SK-N-SH treated with all-trans-retinoic acid at 6 μM for 48 hours (cell line): Measurements from ENCODE around the gene SGTA.

Experiments used
- ATAC-seq: fragments of 200-7000 bp; cut with Tn5 transposase; 3 replicates; pipeline ENCODE4 v1.9.1; 2020; ENCODE audit warnings: mild to moderate bottlenecking, moderate library complexity
- ARNTL ChIP-seq: fragments of 450-650 bp; formaldehyde crosslinking; IDR thresholded peaks from 2 replicates; pipeline ENCODE4 v1.5.0; 2020; ENCODE audit warnings: low read depth, mild to moderate bottlenecking, moderate library complexity, borderline replicate concordance
- CSDC2 ChIP-seq: fragments of 250-450 bp; sonication (Bioruptor Pico); IDR thresholded peaks from 2 replicates; pipeline ENCODE4 v1.5.0; 2020; ENCODE audit warnings: mild to moderate bottlenecking, moderate library complexity
- ESRRG ChIP-seq: fragments of 250-450 bp; sonication (Bioruptor Pico); IDR thresholded peaks from 2 replicates; pipeline ENCODE4 v1.6.1; 2021; ENCODE audit warnings: mild to moderate bottlenecking
- ISL1 ChIP-seq: fragments of 250-450 bp; sonication (Bioruptor Pico); IDR thresholded peaks from 2 replicates; pipeline ENCODE4 v2.1.2; 2022; ENCODE audit warnings: mild to moderate bottlenecking, moderate library complexity
- OSR1 ChIP-seq: fragments of 250-450 bp; sonication (Bioruptor Pico); IDR thresholded peaks from 2 replicates; pipeline ENCODE4 v1.8.0; 2022; ENCODE audit warnings: moderate library complexity, mild to moderate bottlenecking, inconsistent platforms
- PPARA ChIP-seq: fragments of 250-450 bp; sonication (Bioruptor Pico); IDR thresholded peaks from 2 replicates; pipeline ENCODE4 v1.5.0; 2020; ENCODE audit warnings: mild to moderate bottlenecking, borderline replicate concordance
- RARB ChIP-seq: fragments of 250-450 bp; sonication (Bioruptor Pico); IDR thresholded peaks from 2 replicates; pipeline ENCODE4 v1.8.0; 2021; ENCODE audit warnings: mild to moderate bottlenecking, moderate library complexity
- TOX ChIP-seq: fragments of 250-450 bp; sonication (Bioruptor Pico); IDR thresholded peaks from 2 replicates; pipeline ENCODE4 v1.8.0; 2021; ENCODE audit warnings: mild to moderate bottlenecking, moderate library complexity, borderline replicate concordance
- ZC3H10 ChIP-seq: fragments of 250-450 bp; sonication (Bioruptor Pico); IDR thresholded peaks from 2 replicates; pipeline ENCODE4 v1.5.1; 2021; ENCODE audit warnings: mild to moderate bottlenecking, moderate library complexity
- ZFP3 ChIP-seq: fragments of 250-450 bp; sonication (Bioruptor Pico); IDR thresholded peaks from 2 replicates; pipeline ENCODE4 v1.5.0; 2020; ENCODE audit warnings: mild to moderate bottlenecking, moderate library complexity
- ZFP30 ChIP-seq: fragments of 450-650 bp; formaldehyde crosslinking; IDR thresholded peaks from 2 replicates; pipeline ENCODE4 v1.5.0; 2022; ENCODE audit warnings: mild to moderate bottlenecking, moderate library complexity
- ZNF565 ChIP-seq: fragments of 450-650 bp; formaldehyde crosslinking; conservative IDR thresholded peaks from 2 replicates; pipeline ENCODE4 v1.5.0; 2020; ENCODE audit warnings: low read depth, mild to moderate bottlenecking, moderate library complexity
- ZNF70 ChIP-seq: fragments of 450-650 bp; formaldehyde crosslinking; IDR thresholded peaks from 2 replicates; pipeline ENCODE4 v1.5.0; 2020; ENCODE audit warnings: mild to moderate bottlenecking, moderate library complexity
- ZNF8 ChIP-seq: fragments of 450-650 bp; formaldehyde crosslinking; IDR thresholded peaks from 2 replicates; pipeline ENCODE4 v1.5.0; 2020; ENCODE audit warnings: mild to moderate bottlenecking, moderate library complexity
- TF ChIP-seq, protein P1 (sequence below): fragments of 250-450 bp; sonication (Bioruptor Pico); IDR thresholded peaks from 2 replicates; pipeline ENCODE4 v1.8.0; 2021; ENCODE audit warnings: low read depth, mild to moderate bottlenecking, moderate library complexity, borderline replicate concordance
- TF ChIP-seq, protein P2 (sequence below): fragments of 250-450 bp; sonication (Bioruptor Pico); IDR thresholded peaks from 2 replicates; pipeline ENCODE4 v1.5.1; 2021; ENCODE audit warnings: mild to moderate bottlenecking, moderate library complexity
- TF ChIP-seq, protein P3 (sequence below): fragments of 250-450 bp; sonication (Bioruptor Pico); IDR thresholded peaks from 2 replicates; pipeline ENCODE4 v1.8.0; 2020; ENCODE audit warnings: mild to moderate bottlenecking, moderate library complexity, borderline replicate concordance
- TF ChIP-seq, protein P4 (sequence below): fragments of 250-450 bp; sonication (Bioruptor Pico); IDR thresholded peaks from 2 replicates; pipeline ENCODE4 v1.5.0; 2020; ENCODE audit warnings: mild to moderate bottlenecking, moderate library complexity
- TF ChIP-seq, protein P5 (sequence below): fragments of 250-450 bp; sonication (Bioruptor Pico); IDR thresholded peaks from 2 replicates; pipeline ENCODE4 v1.5.1; 2020; ENCODE audit warnings: low read depth, mild to moderate bottlenecking, moderate library complexity

Gene SGTA

DNA sequence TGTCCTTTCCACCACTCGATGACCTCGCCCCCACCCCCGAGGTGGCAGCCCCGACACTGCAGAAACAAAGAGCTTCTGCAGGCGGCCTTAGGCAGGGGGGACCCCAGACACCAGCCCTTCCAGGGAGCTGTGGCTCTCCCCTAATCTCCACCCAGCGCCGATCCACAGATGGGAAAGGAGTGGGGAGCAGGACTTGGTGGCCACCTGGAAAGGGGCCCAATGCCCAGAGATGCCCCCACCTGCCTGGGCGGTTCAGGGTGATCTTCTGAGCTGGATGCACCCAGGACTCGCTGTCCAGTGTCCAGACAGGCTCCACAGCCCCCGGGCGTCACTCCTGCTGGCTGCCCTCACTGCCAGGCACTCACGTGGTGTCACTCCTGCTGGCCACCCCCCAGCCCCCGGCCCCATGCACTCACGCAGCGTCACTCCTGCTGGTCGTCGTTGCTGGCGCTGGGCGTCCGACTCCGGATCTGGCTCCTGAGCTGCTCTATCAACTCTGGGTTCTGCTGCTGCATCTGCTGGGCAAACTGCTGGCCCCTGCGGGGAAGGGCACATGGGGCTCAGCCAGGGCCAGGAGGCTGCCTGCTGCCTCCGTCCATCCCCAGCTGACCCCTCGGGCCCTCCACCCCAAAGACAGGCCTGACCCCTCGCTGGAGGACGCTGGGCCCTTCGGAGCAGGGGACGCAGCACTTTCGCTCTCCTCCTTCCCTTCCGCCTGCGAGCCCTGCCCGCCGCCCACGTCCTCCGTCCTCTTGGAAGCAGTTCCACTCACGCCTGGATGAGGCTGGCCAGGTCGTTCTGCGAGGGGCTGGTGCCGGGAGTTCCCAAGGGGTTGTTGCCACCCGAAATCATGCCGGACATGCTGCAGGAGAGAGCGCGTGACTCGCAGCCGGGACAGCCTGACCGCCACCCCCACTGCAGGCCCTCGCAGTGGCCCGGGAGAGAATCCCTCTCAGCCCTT, 25.9 kb downstream of the SGTA start:
- ATAC-seq: no peak
- TF ChIP-seq ZFP30 (CRISPR knock-in tag) (no peak), ZNF565 (no peak), ARNTL (CRISPR knock-in tag) (no peak), CSDC2 (CRISPR knock-in tag) (no peak), TOX (CRISPR knock-in tag) (no peak), ZFP3 (CRISPR knock-in tag) (no peak), RARB (CRISPR knock-in tag) (no peak), PPARA (CRISPR knock-in tag) (no peak), ZC3H10 (no peak)
- TF ChIP-seq, protein P1, sequence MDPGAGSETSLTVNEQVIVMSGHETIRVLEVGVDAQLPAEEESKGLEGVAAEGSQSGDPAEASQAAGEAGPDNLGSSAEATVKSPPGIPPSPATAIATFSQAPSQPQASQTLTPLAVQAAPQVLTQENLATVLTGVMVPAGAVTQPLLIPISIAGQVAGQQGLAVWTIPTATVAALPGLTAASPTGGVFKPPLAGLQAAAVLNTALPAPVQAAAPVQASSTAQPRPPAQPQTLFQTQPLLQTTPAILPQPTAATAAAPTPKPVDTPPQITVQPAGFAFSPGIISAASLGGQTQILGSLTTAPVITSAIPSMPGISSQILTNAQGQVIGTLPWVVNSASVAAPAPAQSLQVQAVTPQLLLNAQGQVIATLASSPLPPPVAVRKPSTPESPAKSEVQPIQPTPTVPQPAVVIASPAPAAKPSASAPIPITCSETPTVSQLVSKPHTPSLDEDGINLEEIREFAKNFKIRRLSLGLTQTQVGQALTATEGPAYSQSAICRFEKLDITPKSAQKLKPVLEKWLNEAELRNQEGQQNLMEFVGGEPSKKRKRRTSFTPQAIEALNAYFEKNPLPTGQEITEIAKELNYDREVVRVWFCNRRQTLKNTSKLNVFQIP (CRISPR knock-in tag): no peak
- TF ChIP-seq, protein P2, sequence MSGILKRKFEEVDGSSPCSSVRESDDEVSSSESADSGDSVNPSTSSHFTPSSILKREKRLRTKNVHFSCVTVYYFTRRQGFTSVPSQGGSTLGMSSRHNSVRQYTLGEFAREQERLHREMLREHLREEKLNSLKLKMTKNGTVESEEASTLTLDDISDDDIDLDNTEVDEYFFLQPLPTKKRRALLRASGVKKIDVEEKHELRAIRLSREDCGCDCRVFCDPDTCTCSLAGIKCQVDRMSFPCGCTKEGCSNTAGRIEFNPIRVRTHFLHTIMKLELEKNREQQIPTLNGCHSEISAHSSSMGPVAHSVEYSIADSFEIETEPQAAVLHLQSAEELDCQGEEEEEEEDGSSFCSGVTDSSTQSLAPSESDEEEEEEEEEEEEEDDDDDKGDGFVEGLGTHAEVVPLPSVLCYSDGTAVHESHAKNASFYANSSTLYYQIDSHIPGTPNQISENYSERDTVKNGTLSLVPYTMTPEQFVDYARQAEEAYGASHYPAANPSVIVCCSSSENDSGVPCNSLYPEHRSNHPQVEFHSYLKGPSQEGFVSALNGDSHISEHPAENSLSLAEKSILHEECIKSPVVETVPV (CRISPR knock-in tag): no peak
- TF ChIP-seq, protein P3, sequence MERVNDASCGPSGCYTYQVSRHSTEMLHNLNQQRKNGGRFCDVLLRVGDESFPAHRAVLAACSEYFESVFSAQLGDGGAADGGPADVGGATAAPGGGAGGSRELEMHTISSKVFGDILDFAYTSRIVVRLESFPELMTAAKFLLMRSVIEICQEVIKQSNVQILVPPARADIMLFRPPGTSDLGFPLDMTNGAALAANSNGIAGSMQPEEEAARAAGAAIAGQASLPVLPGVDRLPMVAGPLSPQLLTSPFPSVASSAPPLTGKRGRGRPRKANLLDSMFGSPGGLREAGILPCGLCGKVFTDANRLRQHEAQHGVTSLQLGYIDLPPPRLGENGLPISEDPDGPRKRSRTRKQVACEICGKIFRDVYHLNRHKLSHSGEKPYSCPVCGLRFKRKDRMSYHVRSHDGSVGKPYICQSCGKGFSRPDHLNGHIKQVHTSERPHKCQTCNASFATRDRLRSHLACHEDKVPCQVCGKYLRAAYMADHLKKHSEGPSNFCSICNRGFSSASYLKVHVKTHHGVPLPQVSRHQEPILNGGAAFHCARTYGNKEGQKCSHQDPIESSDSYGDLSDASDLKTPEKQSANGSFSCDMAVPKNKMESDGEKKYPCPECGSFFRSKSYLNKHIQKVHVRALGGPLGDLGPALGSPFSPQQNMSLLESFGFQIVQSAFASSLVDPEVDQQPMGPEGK (CRISPR knock-in tag): no peak
- TF ChIP-seq, protein P4, sequence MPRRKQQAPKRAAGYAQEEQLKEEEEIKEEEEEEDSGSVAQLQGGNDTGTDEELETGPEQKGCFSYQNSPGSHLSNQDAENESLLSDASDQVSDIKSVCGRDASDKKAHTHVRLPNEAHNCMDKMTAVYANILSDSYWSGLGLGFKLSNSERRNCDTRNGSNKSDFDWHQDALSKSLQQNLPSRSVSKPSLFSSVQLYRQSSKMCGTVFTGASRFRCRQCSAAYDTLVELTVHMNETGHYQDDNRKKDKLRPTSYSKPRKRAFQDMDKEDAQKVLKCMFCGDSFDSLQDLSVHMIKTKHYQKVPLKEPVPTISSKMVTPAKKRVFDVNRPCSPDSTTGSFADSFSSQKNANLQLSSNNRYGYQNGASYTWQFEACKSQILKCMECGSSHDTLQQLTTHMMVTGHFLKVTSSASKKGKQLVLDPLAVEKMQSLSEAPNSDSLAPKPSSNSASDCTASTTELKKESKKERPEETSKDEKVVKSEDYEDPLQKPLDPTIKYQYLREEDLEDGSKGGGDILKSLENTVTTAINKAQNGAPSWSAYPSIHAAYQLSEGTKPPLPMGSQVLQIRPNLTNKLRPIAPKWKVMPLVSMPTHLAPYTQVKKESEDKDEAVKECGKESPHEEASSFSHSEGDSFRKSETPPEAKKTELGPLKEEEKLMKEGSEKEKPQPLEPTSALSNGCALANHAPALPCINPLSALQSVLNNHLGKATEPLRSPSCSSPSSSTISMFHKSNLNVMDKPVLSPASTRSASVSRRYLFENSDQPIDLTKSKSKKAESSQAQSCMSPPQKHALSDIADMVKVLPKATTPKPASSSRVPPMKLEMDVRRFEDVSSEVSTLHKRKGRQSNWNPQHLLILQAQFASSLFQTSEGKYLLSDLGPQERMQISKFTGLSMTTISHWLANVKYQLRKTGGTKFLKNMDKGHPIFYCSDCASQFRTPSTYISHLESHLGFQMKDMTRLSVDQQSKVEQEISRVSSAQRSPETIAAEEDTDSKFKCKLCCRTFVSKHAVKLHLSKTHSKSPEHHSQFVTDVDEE: no peak
- TF ChIP-seq, all 23 proteins: peak for 0

DNA sequence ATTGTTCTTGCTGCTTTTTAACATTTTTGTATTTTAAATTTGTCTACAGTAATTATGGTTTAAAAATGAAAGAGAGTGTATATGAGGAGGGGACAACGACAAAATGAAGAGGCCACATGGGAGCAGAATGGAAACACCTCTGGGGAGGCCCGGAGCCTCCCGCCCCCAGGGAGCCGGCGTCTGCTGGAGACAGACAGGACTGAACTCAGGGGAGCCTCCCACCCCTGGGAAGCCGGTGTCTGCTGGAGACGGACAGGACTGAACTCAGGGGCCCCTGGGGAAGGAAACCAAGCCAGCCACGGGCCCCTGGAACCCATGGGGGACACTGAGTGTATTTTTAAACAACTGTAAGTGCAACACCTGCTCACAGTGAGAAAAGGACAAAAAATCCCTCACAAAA, 26.6 kb downstream of the SGTA start:
- no peak for ATAC-seq
- TF ChIP-seq ZC3H10: no peak
- TF ChIP-seq PPARA (CRISPR knock-in tag): no peak
- TF ChIP-seq ISL1 (CRISPR knock-in tag): no peak
- TF ChIP-seq, protein P5, sequence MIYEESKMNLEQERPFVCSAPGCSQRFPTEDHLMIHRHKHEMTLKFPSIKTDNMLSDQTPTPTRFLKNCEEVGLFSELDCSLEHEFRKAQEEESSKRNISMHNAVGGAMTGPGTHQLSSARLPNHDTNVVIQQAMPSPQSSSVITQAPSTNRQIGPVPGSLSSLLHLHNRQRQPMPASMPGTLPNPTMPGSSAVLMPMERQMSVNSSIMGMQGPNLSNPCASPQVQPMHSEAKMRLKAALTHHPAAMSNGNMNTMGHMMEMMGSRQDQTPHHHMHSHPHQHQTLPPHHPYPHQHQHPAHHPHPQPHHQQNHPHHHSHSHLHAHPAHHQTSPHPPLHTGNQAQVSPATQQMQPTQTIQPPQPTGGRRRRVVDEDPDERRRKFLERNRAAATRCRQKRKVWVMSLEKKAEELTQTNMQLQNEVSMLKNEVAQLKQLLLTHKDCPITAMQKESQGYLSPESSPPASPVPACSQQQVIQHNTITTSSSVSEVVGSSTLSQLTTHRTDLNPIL: no peak
- TF ChIP-seq ZNF8: no peak
- TF ChIP-seq, protein P4: no peak
- TF ChIP-seq OSR1 (CRISPR knock-in tag): no peak
- TF ChIP-seq ZFP30 (CRISPR knock-in tag): no peak
- TF ChIP-seq ZFP3 (CRISPR knock-in tag): no peak
- no peak for TF ChIP-seq ZNF70 (CRISPR knock-in tag)
- TF ChIP-seq ARNTL (CRISPR knock-in tag): no peak
- TF ChIP-seq ESRRG (CRISPR knock-in tag): no peak
